Measurements from ENCODE around the gene HPSE2. TPM values are rescaled to one million over a fixed set of nuclear protein-coding genes. Genes with fewer than 3 reads are reported as not detected.

Gene HPSE2
- total RNA-seq, 1 experiment from 2014 or later = 0.20 TPM

DNA sequence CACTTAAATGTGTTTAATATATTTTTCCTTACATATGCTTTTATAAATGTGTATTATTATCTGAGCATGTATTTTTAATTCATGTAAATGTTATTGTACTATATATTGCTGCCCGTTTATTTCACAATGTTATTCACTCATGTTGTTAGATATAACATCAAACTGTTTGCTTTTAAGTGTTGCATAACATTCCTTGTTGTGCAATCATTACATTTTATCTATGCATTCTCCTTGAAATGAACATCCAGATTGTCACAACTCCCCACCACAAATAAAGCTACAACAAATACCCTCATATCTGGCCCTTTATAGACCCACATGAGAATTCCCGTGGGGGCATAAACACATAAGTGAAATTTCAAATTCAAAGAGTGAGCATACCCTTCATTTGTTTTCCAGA is 264.2 kb downstream of the HPSE2 start:
- H3K23ac ChIP-seq (ENCODE audit: insufficient read length, low read depth, low read length) = no peak overlapping the region
- no peaks in the 10 kb centered on the region for H4K20me1 ChIP-seq (ENCODE audit: control insufficient read depth, insufficient read depth, insufficient read length)
- no peak overlapping the region for H2BK120ac ChIP-seq (ENCODE audit: low read depth, low read length, poor library complexity, severe bottlenecking)
- Mint-ChIP-seq H3K36me3 (ENCODE audit: insufficient read depth in 1 of 3, low read depth in 3 of 3) (no peaks in the 10 kb centered on the region), H3K4me3 (no peak overlapping the region), H3K27me3 (ENCODE audit: low read depth) (no peaks in the 10 kb centered on the region), H3K4me1 (no peaks in the 10 kb centered on the region), H3K27ac (no peak overlapping the region), H3K9me3 (no peaks in the 10 kb centered on the region)
- H3K23me2 ChIP-seq (ENCODE audit: insufficient read length, low read depth, low read length, poor library complexity, severe bottlenecking) = no peaks in the 10 kb centered on the region
- H3K18ac ChIP-seq (ENCODE audit: insufficient read length, low read depth, low read length) = no peak overlapping the region
- WGBS (ENCODE audit: extremely low coverage, insufficient read length, low lambda C conversion rate) = no CpG with 5 or more reads among the region's 2 CpGs
- no peaks in the 10 kb centered on the region for H3K79me1 ChIP-seq (ENCODE audit: insufficient read depth, low read depth, low read length, poor library complexity, severe bottlenecking)
- H4K5ac ChIP-seq (ENCODE audit: insufficient read length, low read depth, low read length) = no peak overlapping the region
- TF ChIP-seq, protein P1, sequence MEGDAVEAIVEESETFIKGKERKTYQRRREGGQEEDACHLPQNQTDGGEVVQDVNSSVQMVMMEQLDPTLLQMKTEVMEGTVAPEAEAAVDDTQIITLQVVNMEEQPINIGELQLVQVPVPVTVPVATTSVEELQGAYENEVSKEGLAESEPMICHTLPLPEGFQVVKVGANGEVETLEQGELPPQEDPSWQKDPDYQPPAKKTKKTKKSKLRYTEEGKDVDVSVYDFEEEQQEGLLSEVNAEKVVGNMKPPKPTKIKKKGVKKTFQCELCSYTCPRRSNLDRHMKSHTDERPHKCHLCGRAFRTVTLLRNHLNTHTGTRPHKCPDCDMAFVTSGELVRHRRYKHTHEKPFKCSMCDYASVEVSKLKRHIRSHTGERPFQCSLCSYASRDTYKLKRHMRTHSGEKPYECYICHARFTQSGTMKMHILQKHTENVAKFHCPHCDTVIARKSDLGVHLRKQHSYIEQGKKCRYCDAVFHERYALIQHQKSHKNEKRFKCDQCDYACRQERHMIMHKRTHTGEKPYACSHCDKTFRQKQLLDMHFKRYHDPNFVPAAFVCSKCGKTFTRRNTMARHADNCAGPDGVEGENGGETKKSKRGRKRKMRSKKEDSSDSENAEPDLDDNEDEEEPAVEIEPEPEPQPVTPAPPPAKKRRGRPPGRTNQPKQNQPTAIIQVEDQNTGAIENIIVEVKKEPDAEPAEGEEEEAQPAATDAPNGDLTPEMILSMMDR (conservative IDR thresholded peaks at IDR 0.05) = no peak
- no peak overlapping the region for H3K4me2 ChIP-seq (ENCODE audit: insufficient read depth, insufficient read length, low read length)
- no peak overlapping the region for H3K4ac ChIP-seq (ENCODE audit: low read depth, low read length)
- no peaks in the 10 kb centered on the region for H3K9me3 ChIP-seq (ENCODE audit: control insufficient read depth, low read depth, low read length)
- no peak overlapping the region for H2AK5ac ChIP-seq (ENCODE audit: insufficient read length, low read length)
- no peak overlapping the region for H2BK15ac ChIP-seq (ENCODE audit: low read depth, low read length)
- H3K4me1 ChIP-seq (ENCODE audit: insufficient read depth, low read length) = no peaks in the 10 kb centered on the region
- DNase-seq = no peak
- H3K27ac ChIP-seq (ENCODE audit: insufficient read length, low read depth, low read length) = no peak overlapping the region
- no peak overlapping the region for H2BK20ac ChIP-seq (ENCODE audit: low read depth, low read length, poor library complexity, severe bottlenecking)
- H2BK5ac ChIP-seq (ENCODE audit: insufficient read length, low read length) = no peak overlapping the region
- no peak overlapping the region for H4K91ac ChIP-seq (ENCODE audit: insufficient read length, low read depth, low read length)
- no peak overlapping the region for H3K14ac ChIP-seq (ENCODE audit: insufficient read depth, low read length)
- no peak overlapping the region for H3K9ac ChIP-seq (ENCODE audit: extremely low read depth, insufficient read length, low read length)
- H2BK12ac ChIP-seq (ENCODE audit: insufficient read length, low read depth, low read length) = no peak overlapping the region
- H2AFZ ChIP-seq (ENCODE audit: low read length) = no peak overlapping the region
- no peak overlapping the region for H3K56ac ChIP-seq (ENCODE audit: insufficient read length, low read depth, low read length)
- no peaks in the 10 kb centered on the region for H3K79me2 ChIP-seq (ENCODE audit: insufficient read depth, low read length)
- H3T11ph ChIP-seq (ENCODE audit: low read length) = no peak overlapping the region
- H3K27me3 ChIP-seq (ENCODE audit: insufficient read depth, low read length) = no peaks in the 10 kb centered on the region
- H4K8ac ChIP-seq (replicated peaks; ENCODE audit: insufficient read length, low read depth, low read length) = no peak overlapping the region
